ENCODE data around the gene LRFN2.

LRFN2 gene

DNA sequence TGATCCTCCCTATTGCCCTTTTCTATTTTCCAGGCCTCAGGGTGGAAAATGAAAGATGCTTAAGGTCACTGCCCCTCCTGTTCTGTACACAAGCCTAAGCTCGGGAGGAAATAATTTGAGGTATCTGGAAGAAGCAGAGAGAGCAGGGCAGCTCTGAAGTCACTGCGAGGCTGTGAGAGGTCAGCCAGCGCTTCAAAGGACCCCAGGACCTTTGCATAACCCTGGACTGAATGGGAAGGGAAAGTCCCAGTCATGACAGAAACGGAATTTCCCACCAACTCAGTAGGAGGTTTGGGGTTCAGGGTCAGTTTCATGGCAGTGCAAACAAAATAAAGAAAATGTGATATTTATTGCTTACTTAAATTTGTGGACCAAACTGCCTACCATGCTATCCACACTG is 58.1 kb downstream of the LRFN2 start:
- Histone ChIP-seq H3K9me2 (replicated peaks; ENCODE audit: control insufficient read depth, low read length) (no peaks in the 10 kb centered on the region), H3K27ac (ENCODE audit: low read depth, low read length) (no peak overlapping the region), H3K4me2 (ENCODE audit: low read length) (no peak overlapping the region), H4K20me1 (ENCODE audit: control insufficient read depth, insufficient read depth, low read depth, low read length) (no peaks in the 10 kb centered on the region), H3K36me3 (ENCODE audit: control insufficient read depth, low read length) (no peaks in the 10 kb centered on the region), H3F3A (ENCODE audit: control insufficient read depth, insufficient read depth) (no peaks in the 10 kb centered on the region), H3K4me1 (ENCODE audit: control insufficient read depth, low read length) (no peaks in the 10 kb centered on the region), H3K79me2 (ENCODE audit: control insufficient read depth, low read length) (no peaks in the 10 kb centered on the region), H3K27me3 (ENCODE audit: control insufficient read depth, low read length) (peaks cover 15% of the 10 kb centered on the region), H3K9me3 (ENCODE audit: control insufficient read depth, insufficient read depth, low read length) (no peaks in the 10 kb centered on the region), H3K4me3 (ENCODE audit: low read length) (no peak overlapping the region)
- TF ChIP-seq, protein P1, sequence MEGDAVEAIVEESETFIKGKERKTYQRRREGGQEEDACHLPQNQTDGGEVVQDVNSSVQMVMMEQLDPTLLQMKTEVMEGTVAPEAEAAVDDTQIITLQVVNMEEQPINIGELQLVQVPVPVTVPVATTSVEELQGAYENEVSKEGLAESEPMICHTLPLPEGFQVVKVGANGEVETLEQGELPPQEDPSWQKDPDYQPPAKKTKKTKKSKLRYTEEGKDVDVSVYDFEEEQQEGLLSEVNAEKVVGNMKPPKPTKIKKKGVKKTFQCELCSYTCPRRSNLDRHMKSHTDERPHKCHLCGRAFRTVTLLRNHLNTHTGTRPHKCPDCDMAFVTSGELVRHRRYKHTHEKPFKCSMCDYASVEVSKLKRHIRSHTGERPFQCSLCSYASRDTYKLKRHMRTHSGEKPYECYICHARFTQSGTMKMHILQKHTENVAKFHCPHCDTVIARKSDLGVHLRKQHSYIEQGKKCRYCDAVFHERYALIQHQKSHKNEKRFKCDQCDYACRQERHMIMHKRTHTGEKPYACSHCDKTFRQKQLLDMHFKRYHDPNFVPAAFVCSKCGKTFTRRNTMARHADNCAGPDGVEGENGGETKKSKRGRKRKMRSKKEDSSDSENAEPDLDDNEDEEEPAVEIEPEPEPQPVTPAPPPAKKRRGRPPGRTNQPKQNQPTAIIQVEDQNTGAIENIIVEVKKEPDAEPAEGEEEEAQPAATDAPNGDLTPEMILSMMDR (IDR thresholded peaks at IDR 0.05; ENCODE audit: low read depth, low read length, poor library complexity, severe bottlenecking), result no peak
- no peak for TF ChIP-seq EZH2phosphoT487 (IDR thresholded peaks at IDR 0.05; ENCODE audit: borderline replicate concordance, low read length)

DNA sequence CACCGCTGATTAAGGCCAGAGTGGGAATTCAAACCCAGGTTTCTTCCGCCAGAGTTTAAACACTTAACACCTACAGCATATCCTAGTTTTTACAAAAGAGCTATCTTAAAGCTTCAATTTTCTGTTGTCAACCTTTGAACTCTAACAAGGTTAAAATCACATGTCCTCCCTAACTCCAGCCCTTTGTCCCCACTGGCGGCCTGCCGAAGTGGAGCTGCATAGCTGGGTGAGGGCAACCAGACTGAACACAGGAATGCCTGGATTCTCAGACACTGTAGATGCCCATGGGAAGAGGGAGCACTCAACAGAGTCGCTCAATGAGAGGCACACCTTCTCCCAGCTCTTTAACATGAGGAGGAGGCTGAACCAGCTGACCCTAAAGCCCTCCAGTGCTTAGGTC is 59.1 kb downstream of the LRFN2 start:
- no peaks in the 10 kb centered on the region for H3K4me1 ChIP-seq (ENCODE audit: control insufficient read depth, low read length)

DNA sequence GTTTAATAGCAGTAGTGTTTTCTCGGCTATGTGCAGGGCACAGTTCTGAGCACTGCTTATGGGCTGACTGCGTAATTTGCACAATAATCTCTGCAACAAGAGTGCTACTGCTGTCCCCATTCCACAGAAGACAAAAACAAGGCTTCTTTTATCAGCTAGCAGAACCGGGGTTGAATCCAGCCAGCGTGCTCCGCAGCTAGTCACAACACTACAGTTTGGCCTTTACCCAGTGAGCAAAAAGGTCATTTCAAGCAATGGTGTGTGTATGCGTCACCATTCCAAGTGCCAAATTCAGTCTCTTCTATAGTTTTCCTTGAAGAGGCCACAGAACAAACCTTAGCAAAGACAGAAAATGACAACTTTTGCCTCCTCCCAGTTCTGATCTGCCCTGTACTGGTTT is 61.1 kb downstream of the LRFN2 start:
- Histone ChIP-seq H3K27me3 (ENCODE audit: control insufficient read depth, low read length) (peaks cover 11% of the 10 kb centered on the region), H3K79me2 (ENCODE audit: control insufficient read depth, low read length) (no peaks in the 10 kb centered on the region), H3K36me3 (ENCODE audit: control insufficient read depth, low read length) (no peaks in the 10 kb centered on the region), H3K4me2 (ENCODE audit: low read length) (no peak overlapping the region), H3K9me3 (ENCODE audit: control insufficient read depth, insufficient read depth, low read length) (no peaks in the 10 kb centered on the region), H3K4me1 (ENCODE audit: control insufficient read depth, low read length) (no peaks in the 10 kb centered on the region), H3K27ac (ENCODE audit: low read depth, low read length) (no peak overlapping the region), H4K20me1 (ENCODE audit: control insufficient read depth, insufficient read depth, low read depth, low read length) (no peaks in the 10 kb centered on the region), H3F3A (ENCODE audit: control insufficient read depth, insufficient read depth) (no peaks in the 10 kb centered on the region), H3K4me3 (ENCODE audit: low read length) (no peak overlapping the region), H3K9me2 (replicated peaks; ENCODE audit: control insufficient read depth, low read length) (no peaks in the 10 kb centered on the region)
- no peak for TF ChIP-seq EZH2phosphoT487 (IDR thresholded peaks at IDR 0.05; ENCODE audit: borderline replicate concordance, low read length)
- TF ChIP-seq, protein P1 (IDR thresholded peaks at IDR 0.05; ENCODE audit: low read depth, low read length, poor library complexity, severe bottlenecking), result no peak

More for the DNA sequence above, 59.1 kb downstream of the LRFN2 start:
- Histone ChIP-seq H3F3A (ENCODE audit: control insufficient read depth, insufficient read depth) (no peaks in the 10 kb centered on the region), H3K27ac (ENCODE audit: low read depth, low read length) (no peak overlapping the region), H3K79me2 (ENCODE audit: control insufficient read depth, low read length) (no peaks in the 10 kb centered on the region), H3K4me2 (ENCODE audit: low read length) (no peak overlapping the region), H3K4me3 (ENCODE audit: low read length) (no peak overlapping the region), H3K9me2 (replicated peaks; ENCODE audit: control insufficient read depth, low read length) (no peaks in the 10 kb centered on the region), H4K20me1 (ENCODE audit: control insufficient read depth, insufficient read depth, low read depth, low read length) (no peaks in the 10 kb centered on the region), H3K36me3 (ENCODE audit: control insufficient read depth, low read length) (no peaks in the 10 kb centered on the region), H3K9me3 (ENCODE audit: control insufficient read depth, insufficient read depth, low read length) (no peaks in the 10 kb centered on the region), H3K27me3 (ENCODE audit: control insufficient read depth, low read length) (peaks cover 15% of the 10 kb centered on the region)
- TF ChIP-seq EZH2phosphoT487 (IDR thresholded peaks at IDR 0.05; ENCODE audit: borderline replicate concordance, low read length), result no peak
- TF ChIP-seq, protein P1 (IDR thresholded peaks at IDR 0.05; ENCODE audit: low read depth, low read length, poor library complexity, severe bottlenecking), result no peak
